SK-N-MC (cell line): ENCODE data around the gene ZNF74.

Experiments used
- EZH2 ChIP-seq: fragments of 200-600 bp; sonication (generic); IDR thresholded peaks from one replicate; pipeline ENCODE4 v1.6.1; 2017; ENCODE audit warnings: antibody characterized with exemption
- POLR2AphosphoS5 ChIP-seq: IDR thresholded peaks from 2 replicates; pipeline ENCODE4 v1.6.1; 2012; ENCODE audit warnings: mild to moderate bottlenecking, low read depth, low read length, borderline replicate concordance

- TF ChIP-seq POLR2AphosphoS5 (no peak), EZH2 (no peak)
Observed at GRCh38 chr22:20450551-20450906, 56.6 kb downstream of the ZNF74 start.
